ENCODE measurements around the gene LTBP1.
A peak's percentile ranks its signal among the peaks of the same experiment; 100 is the strongest.

Gene LTBP1

GRCh38 chr2:33380719-33381118, 434.0 kb downstream of the LTBP1 start:
- no CpG with 5 or more reads among the region's 2 CpGs for WGBS (ENCODE audit: extremely low coverage, insufficient coverage, insufficient read length)
- Histone ChIP-seq H2AK5ac (ENCODE audit: low read length) (no peak overlapping the region), H3K14ac (ENCODE audit: low read length) (no peak overlapping the region), H3K4me3 (ENCODE audit: low read depth, low read length) (no peak overlapping the region), H4K8ac (ENCODE audit: low read depth, low read length) (no peak overlapping the region), H3K79me1 (ENCODE audit: low read length) (no peaks in the 10 kb centered on the region), H3K4ac (ENCODE audit: low read depth, low read length) (no peak overlapping the region), H3K4me1 (ENCODE audit: control insufficient read depth in 1 of 2, insufficient read depth in 2 of 2, low read length in 2 of 2) (peaks cover 0 to 4% of the 10 kb centered on the region in 2 experiments), H3K23ac (ENCODE audit: low read length) (no peak overlapping the region), H3K27me3 (ENCODE audit: insufficient read depth, low read length) (no peaks in the 10 kb centered on the region), H3K79me2 (ENCODE audit: control insufficient read depth, insufficient read depth, low read length, poor library complexity) (no peaks in the 10 kb centered on the region), H3K27ac (ENCODE audit: low read depth, low read length) (no peak overlapping the region), H2BK5ac (ENCODE audit: low read depth, low read length, poor library complexity) (no peak overlapping the region), H3K18ac (ENCODE audit: low read length) (no peak overlapping the region), H3K9me3 (ENCODE audit: insufficient read depth, low read depth, low read length) (no peaks in the 10 kb centered on the region), H2BK12ac (ENCODE audit: low read length) (no peak overlapping the region), H4K12ac (ENCODE audit: low read depth, low read length) (no peak overlapping the region), H2AFZ (ENCODE audit: insufficient read depth, low read length, poor library complexity) (no peak overlapping the region), H4K91ac (ENCODE audit: low read depth, low read length) (no peak overlapping the region), H3K9ac (ENCODE audit: low read length) (no peak overlapping the region), H3K4me2 (ENCODE audit: low read length) (no peak overlapping the region), H2BK120ac (ENCODE audit: insufficient read depth, low read length, poor library complexity) (no peak overlapping the region), H3K36me3 (ENCODE audit: control insufficient read depth in 1 of 2, insufficient read depth in 2 of 2, low read length in 2 of 2) (no peaks in the 10 kb centered on the region)
- DNase-seq, result no peak

GRCh38 chr2:33381301-33381858, 434.6 kb downstream of the LTBP1 start:
- no peak overlapping the region for H3K4ac ChIP-seq (ENCODE audit: low read depth, low read length)
- no CpG with 5 or more reads among the region's 4 CpGs for WGBS (ENCODE audit: extremely low coverage, insufficient coverage, insufficient read length)
- H3K9me3 ChIP-seq (ENCODE audit: insufficient read depth, low read depth, low read length), result no peaks in the 10 kb centered on the region
- no peaks in the 10 kb centered on the region for H3K27me3 ChIP-seq (ENCODE audit: insufficient read depth, low read length)
- no peak overlapping the region for H3K18ac ChIP-seq (ENCODE audit: low read length)
- H3K4me3 ChIP-seq (ENCODE audit: low read depth, low read length), result no peak overlapping the region
- no peak for DNase-seq
- H3K36me3 ChIP-seq (ENCODE audit: control insufficient read depth in 1 of 2, insufficient read depth in 2 of 2, low read length in 2 of 2), result no peaks in the 10 kb centered on the region
- no peak overlapping the region for H3K14ac ChIP-seq (ENCODE audit: low read length)
- H3K23ac ChIP-seq (ENCODE audit: low read length), result no peak overlapping the region
- no peak overlapping the region for H4K8ac ChIP-seq (ENCODE audit: low read depth, low read length)
- no peak overlapping the region for H2AK5ac ChIP-seq (ENCODE audit: low read length)
- H2BK5ac ChIP-seq (ENCODE audit: low read depth, low read length, poor library complexity), result no peak overlapping the region
- peaks cover 0 to 4% of the 10 kb centered on the region in 2 experiments for H3K4me1 ChIP-seq (ENCODE audit: control insufficient read depth in 1 of 2, insufficient read depth in 2 of 2, low read length in 2 of 2)
- no peak overlapping the region for H4K91ac ChIP-seq (ENCODE audit: low read depth, low read length)
- H2AFZ ChIP-seq (ENCODE audit: insufficient read depth, low read length, poor library complexity), result no peak overlapping the region
- no peak overlapping the region for H4K12ac ChIP-seq (ENCODE audit: low read depth, low read length)
- H3K9ac ChIP-seq (ENCODE audit: low read length), result no peak overlapping the region
- H3K79me2 ChIP-seq (ENCODE audit: control insufficient read depth, insufficient read depth, low read length, poor library complexity), result no peaks in the 10 kb centered on the region
- no peak overlapping the region for H3K4me2 ChIP-seq (ENCODE audit: low read length)
- H3K79me1 ChIP-seq (ENCODE audit: low read length), result no peaks in the 10 kb centered on the region
- H2BK120ac ChIP-seq (ENCODE audit: insufficient read depth, low read length, poor library complexity), result no peak overlapping the region
- H3K27ac ChIP-seq (ENCODE audit: low read depth, low read length), result no peak overlapping the region
- H2BK12ac ChIP-seq (ENCODE audit: low read length), result no peak overlapping the region

- H2BK5ac ChIP-seq (ENCODE audit: low read depth, low read length, poor library complexity), result no peak overlapping the region
- H3K23ac ChIP-seq (ENCODE audit: low read length), result no peak overlapping the region
- H3K79me2 ChIP-seq (ENCODE audit: control insufficient read depth, insufficient read depth, low read length, poor library complexity), result no peaks in the 10 kb centered on the region
- no peak overlapping the region for H3K4ac ChIP-seq (ENCODE audit: low read depth, low read length)
- no peak overlapping the region for H2BK120ac ChIP-seq (ENCODE audit: insufficient read depth, low read length, poor library complexity)
- H3K27me3 ChIP-seq (ENCODE audit: insufficient read depth, low read length), result no peaks in the 10 kb centered on the region
- no peak overlapping the region for H3K18ac ChIP-seq (ENCODE audit: low read length)
- H3K4me3 ChIP-seq (ENCODE audit: low read depth, low read length), result no peak overlapping the region
- H3K14ac ChIP-seq (ENCODE audit: low read length), result no peak overlapping the region
- WGBS (ENCODE audit: extremely low coverage, insufficient coverage, insufficient read length), result no CpG with 5 or more reads among the region's 8 CpGs
- no peak overlapping the region for H3K9ac ChIP-seq (ENCODE audit: low read length)
- no peak overlapping the region for H4K8ac ChIP-seq (ENCODE audit: low read depth, low read length)
- H2BK12ac ChIP-seq (ENCODE audit: low read length), result no peak overlapping the region
- H3K79me1 ChIP-seq (ENCODE audit: low read length), result no peaks in the 10 kb centered on the region
- no peak overlapping the region for H3K27ac ChIP-seq (ENCODE audit: low read depth, low read length)
- no peak overlapping the region for H4K12ac ChIP-seq (ENCODE audit: low read depth, low read length)
- no peak overlapping the region for H2AK5ac ChIP-seq (ENCODE audit: low read length)
- peaks cover 2% of the 10 kb centered on the region for H3K9me3 ChIP-seq (ENCODE audit: insufficient read depth, low read depth, low read length)
- no peak overlapping the region for H4K91ac ChIP-seq (ENCODE audit: low read depth, low read length)
- H3K4me2 ChIP-seq (ENCODE audit: low read length), result no peak overlapping the region
- no peak overlapping the region for H2AFZ ChIP-seq (ENCODE audit: insufficient read depth, low read length, poor library complexity)
- no peaks in the 10 kb centered on the region for H3K36me3 ChIP-seq (ENCODE audit: control insufficient read depth in 1 of 2, insufficient read depth in 2 of 2, low read length in 2 of 2)
- H3K4me1 ChIP-seq (ENCODE audit: control insufficient read depth in 1 of 2, insufficient read depth in 2 of 2, low read length in 2 of 2), result peaks cover 0 to 6% of the 10 kb centered on the region in 2 experiments
- DNase-seq, result no peak
Measured at GRCh38 chr2:33383855-33384598, 437.3 kb downstream of the LTBP1 start.

- no peak overlapping the region for H3K18ac ChIP-seq (ENCODE audit: low read length)
- peak overlapping the region; percentile 46 for H2AFZ ChIP-seq (ENCODE audit: insufficient read depth, low read length, poor library complexity)
- H3K27ac ChIP-seq (ENCODE audit: low read depth, low read length), result no peak overlapping the region
- no CpG with 5 or more reads among the region's 2 CpGs for WGBS (ENCODE audit: extremely low coverage, insufficient coverage, insufficient read length)
- H4K91ac ChIP-seq (ENCODE audit: low read depth, low read length), result no peak overlapping the region
- peaks cover 0 to 6% of the 10 kb centered on the region in 2 experiments for H3K4me1 ChIP-seq (ENCODE audit: control insufficient read depth in 1 of 2, insufficient read depth in 2 of 2, low read length in 2 of 2)
- no peak overlapping the region for H3K4ac ChIP-seq (ENCODE audit: low read depth, low read length)
- no peak overlapping the region for H2BK5ac ChIP-seq (ENCODE audit: low read depth, low read length, poor library complexity)
- no peak overlapping the region for H3K4me2 ChIP-seq (ENCODE audit: low read length)
- no peak overlapping the region for H4K8ac ChIP-seq (ENCODE audit: low read depth, low read length)
- H3K9ac ChIP-seq (ENCODE audit: low read length), result no peak overlapping the region
- H4K12ac ChIP-seq (ENCODE audit: low read depth, low read length), result no peak overlapping the region
- no peaks in the 10 kb centered on the region for H3K79me2 ChIP-seq (ENCODE audit: control insufficient read depth, insufficient read depth, low read length, poor library complexity)
- no peak overlapping the region for H3K4me3 ChIP-seq (ENCODE audit: low read depth, low read length)
- no peaks in the 10 kb centered on the region for H3K79me1 ChIP-seq (ENCODE audit: low read length)
- H2BK12ac ChIP-seq (ENCODE audit: low read length), result no peak overlapping the region
- peaks cover 3% of the 10 kb centered on the region for H3K9me3 ChIP-seq (ENCODE audit: insufficient read depth, low read depth, low read length)
- no peak for DNase-seq
- H3K23ac ChIP-seq (ENCODE audit: low read length), result no peak overlapping the region
- no peak overlapping the region for H2AK5ac ChIP-seq (ENCODE audit: low read length)
- H3K36me3 ChIP-seq (ENCODE audit: control insufficient read depth in 1 of 2, insufficient read depth in 2 of 2, low read length in 2 of 2), result no peaks in the 10 kb centered on the region
- no peaks in the 10 kb centered on the region for H3K27me3 ChIP-seq (ENCODE audit: insufficient read depth, low read length)
- H2BK120ac ChIP-seq (ENCODE audit: insufficient read depth, low read length, poor library complexity), result no peak overlapping the region
- no peak overlapping the region for H3K14ac ChIP-seq (ENCODE audit: low read length)
Measured at GRCh38 chr2:33384599-33384961, 437.8 kb downstream of the LTBP1 start.
